Osteoblast (primary cell): ENCODE data around the gene DEPDC1B. TPM values are rescaled to one million over a fixed set of nuclear protein-coding genes. Genes with fewer than 3 reads are reported as not detected.

Experiments used
- DNase-seq: peaks from one replicate; pipeline ENCODE4 v3.0.0; 2011; ENCODE audit warnings: low spot score, mixed read lengths; ENCODE audit not compliant: insufficient read length; ENCODE audit errors: missing footprints
- H2AFZ ChIP-seq: 2 replicates; pipeline ENCODE4 v1.6.0; 2011; ENCODE audit warnings: mild to moderate bottlenecking, low read length
- H3K27ac ChIP-seq: 2 replicates; pipeline ENCODE4 v1.5.1; 2011; ENCODE audit warnings: mild to moderate bottlenecking, low read depth, low read length, moderate library complexity
- H3K27me3 ChIP-seq: 2 replicates; pipeline ENCODE4 v1.6.0; 2012; ENCODE audit warnings: mild to moderate bottlenecking, control low read depth, inconsistent platforms, low read length, moderate library complexity; ENCODE audit not compliant: insufficient read depth
- H3K36me3 ChIP-seq: 2 replicates; pipeline ENCODE4 v1.5.1; 2011; ENCODE audit warnings: mild to moderate bottlenecking, low read length, control low read depth, moderate library complexity; ENCODE audit not compliant: insufficient read depth
- H3K4me1 ChIP-seq: 2 replicates; pipeline ENCODE4 v1.5.1; 2011; ENCODE audit warnings: mild to moderate bottlenecking, low read length, control low read depth, moderate library complexity; ENCODE audit not compliant: insufficient read depth
- H3K4me2 ChIP-seq: 2 replicates; pipeline ENCODE4 v1.6.0; 2011; ENCODE audit warnings: mild to moderate bottlenecking, low read length; ENCODE audit not compliant: insufficient read depth
- H3K4me3 ChIP-seq: fragments of 200-600 bp; sonication (generic); 3 replicates; pipeline ENCODE4 v1.5.1; 2012; ENCODE audit warnings: mild to moderate bottlenecking, low read length, inconsistent platforms; ENCODE audit not compliant: insufficient read depth
- H3K79me2 ChIP-seq: 2 replicates; pipeline ENCODE4 v1.6.0; 2012; ENCODE audit warnings: mild to moderate bottlenecking, low read length, control low read depth, inconsistent platforms; ENCODE audit not compliant: insufficient read depth
- H3K9me3 ChIP-seq: 2 replicates; pipeline ENCODE4 v1.5.1; 2011; ENCODE audit warnings: low read depth, low read length, control low read depth
- H4K20me1 ChIP-seq: 2 replicates; pipeline ENCODE4 v1.6.0; 2012; ENCODE audit warnings: mild to moderate bottlenecking, low read length, control low read depth; ENCODE audit not compliant: insufficient read depth
- CTCF ChIP-seq: IDR thresholded peaks from 2 replicates; pipeline ENCODE4 v1.5.1; 2011; ENCODE audit warnings: mild to moderate bottlenecking, low read depth, low read length, moderate library complexity; ENCODE audit errors: extremely low read depth
- total RNA-seq: library from RNA; depleted of rRNA; stranded (reverse); fragments of >200 nt; gene quantifications from 2 replicates; pipeline ENCODE4 v1.2.3, GENCODE V29; 2012

The DEPDC1B gene
- total RNA-seq, 1 donor = 1.4 TPM

GRCh38 chr5:60698336-60698735 lies 1.6 kb downstream of the DEPDC1B start:
- no peaks in the 10 kb centered on the region for H3K9me3 ChIP-seq
- H4K20me1 ChIP-seq = no peaks in the 10 kb centered on the region
- no peak overlapping the region for H3K27ac ChIP-seq
- H3K4me2 ChIP-seq = no peak overlapping the region
- no peak for DNase-seq
- TF ChIP-seq CTCF = no peak
- H3K4me3 ChIP-seq = no peak overlapping the region
- H2AFZ ChIP-seq = peak overlapping the region; percentile 54
- peaks cover 17% of the 10 kb centered on the region for H3K4me1 ChIP-seq
- peaks cover 5% of the 10 kb centered on the region for H3K27me3 ChIP-seq
- H3K36me3 ChIP-seq = no peaks in the 10 kb centered on the region
- H3K79me2 ChIP-seq = peaks cover 32% of the 10 kb centered on the region

DNA sequence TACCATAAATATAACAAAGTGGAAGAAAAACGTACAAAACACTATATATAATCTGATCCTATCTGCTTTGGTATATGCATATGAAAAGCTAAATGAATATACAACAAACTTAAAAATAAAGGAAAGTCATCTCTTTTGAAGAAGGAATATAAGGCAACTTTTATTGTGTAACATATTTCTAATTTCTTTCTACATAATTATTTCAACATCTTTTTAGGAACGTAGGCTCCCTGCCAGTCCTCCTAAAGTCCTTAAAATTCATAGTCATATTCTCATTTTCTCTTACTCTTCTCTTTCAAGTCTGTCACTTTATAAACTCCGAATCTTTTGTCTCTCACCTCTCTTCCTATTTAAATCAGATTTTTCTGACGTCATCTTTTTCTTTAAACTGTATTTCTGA lies 9.6 kb downstream of the DEPDC1B start:
- Histone ChIP-seq H3K9me3 (no peaks in the 10 kb centered on the region), H3K4me2 (no peak overlapping the region), H4K20me1 (no peaks in the 10 kb centered on the region), H3K27me3 (no peaks in the 10 kb centered on the region), H3K4me1 (peaks cover 5% of the 10 kb centered on the region), H3K36me3 (no peaks in the 10 kb centered on the region), H3K79me2 (peaks cover 35% of the 10 kb centered on the region), H3K27ac (no peak overlapping the region), H2AFZ (no peak overlapping the region), H3K4me3 (no peak overlapping the region)
- DNase-seq = no peak
- TF ChIP-seq CTCF = no peak

GRCh38 chr5:60688980-60689379 lies 11.0 kb downstream of the DEPDC1B start:
- Histone ChIP-seq H3K79me2 (peaks cover 28% of the 10 kb centered on the region), H3K4me3 (no peak overlapping the region)
- TF ChIP-seq CTCF = no peak

DNA sequence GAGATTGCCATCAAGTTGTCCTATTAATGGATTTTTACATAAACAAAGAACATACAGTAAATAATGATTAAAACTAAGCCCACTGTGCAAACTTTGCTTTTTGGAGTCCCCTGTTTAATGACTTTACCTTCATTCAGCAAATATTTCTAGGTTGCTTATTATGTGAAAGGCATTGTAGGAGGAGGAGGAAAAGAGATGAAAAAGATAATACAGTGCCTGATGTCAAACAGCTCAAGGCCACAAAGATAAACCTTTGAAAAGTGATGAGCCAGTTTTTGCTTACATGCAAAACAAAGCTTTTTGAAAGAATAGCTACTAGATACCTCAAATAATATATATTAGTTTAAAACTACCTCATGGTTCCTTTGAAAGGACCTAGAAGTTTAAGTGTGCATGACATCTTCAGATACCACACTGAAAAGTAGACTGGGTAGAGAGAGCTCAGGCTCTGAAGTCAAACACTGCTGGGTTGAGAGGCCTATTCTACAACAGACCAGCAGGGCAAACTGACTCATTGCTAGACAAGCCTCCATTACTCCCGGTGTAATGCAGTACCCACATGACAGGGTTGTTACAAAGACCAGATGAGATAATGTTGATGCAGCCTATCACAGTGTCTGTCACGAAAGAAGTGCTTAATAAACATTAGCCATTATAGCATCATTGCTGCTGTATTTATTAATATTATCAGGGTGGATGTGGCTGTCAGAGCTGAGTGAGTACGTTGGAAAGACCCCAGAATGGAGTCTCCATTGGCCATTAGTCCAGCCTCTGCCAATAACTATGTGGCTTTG lies 11.8 kb downstream of the DEPDC1B start:
- H3K79me2 ChIP-seq = peaks cover 21% of the 10 kb centered on the region
- H3K36me3 ChIP-seq = no peaks in the 10 kb centered on the region
- H4K20me1 ChIP-seq = no peaks in the 10 kb centered on the region
- H3K27ac ChIP-seq = no peak overlapping the region
- H3K27me3 ChIP-seq = no peaks in the 10 kb centered on the region
- DNase-seq = no peak
- H3K4me2 ChIP-seq = no peak overlapping the region
- no peak overlapping the region for H3K4me3 ChIP-seq
- no peaks in the 10 kb centered on the region for H3K9me3 ChIP-seq
- TF ChIP-seq CTCF = peak; percentile 67
- peak overlapping the region; percentile 42 for H2AFZ ChIP-seq
- H3K4me1 ChIP-seq = peaks cover 5% of the 10 kb centered on the region

More at GRCh38 chr5:60688980-60689379, 11.0 kb downstream of the DEPDC1B start:
- no peak overlapping the region for H3K27ac ChIP-seq
- H2AFZ ChIP-seq = no peak overlapping the region
- no peak overlapping the region for H3K4me2 ChIP-seq
- peaks cover 5% of the 10 kb centered on the region for H3K4me1 ChIP-seq
- H3K36me3 ChIP-seq = no peaks in the 10 kb centered on the region
- no peak for DNase-seq
- H3K9me3 ChIP-seq = no peaks in the 10 kb centered on the region
- H4K20me1 ChIP-seq = no peaks in the 10 kb centered on the region
- H3K27me3 ChIP-seq = no peaks in the 10 kb centered on the region
